Adrenal gland (tissue), 12 donors: Measurements from ENCODE around the gene IL1RAPL1. TPM values are rescaled to one million over a fixed set of nuclear protein-coding genes. Genes with fewer than 3 reads are reported as not detected.

ENCODE experiments used
- DNase-seq, 7 donors: peaks; one replicate each; pipeline ENCODE4 v3.0.0-alpha.2; 2019 to 2020
- H3K27ac ChIP-seq, 5 donors: fragments of 200-600 bp; sonication (generic) in 4 of 5; 1 replicate in 3 of 5; 2 replicates in 2 of 5; pipeline versions ENCODE4 v1.5.1 to v1.8.0; 2016 to 2020; ENCODE audit warnings: mild to moderate bottlenecking in 1 of 5
- H3K27me3 ChIP-seq: fragments of 200-600 bp; 2 replicates; pipeline ENCODE4 v1.8.0; 2021
- H3K36me3 ChIP-seq, 2 donors: fragments of 200-600 bp; replicated peaks in 1 of 2; 1 replicate in 1 of 2; 2 replicates in 1 of 2; pipeline versions ENCODE4 v1.5.1 to v1.8.0; 2018 to 2022
- H3K4me1 ChIP-seq, 2 donors: fragments of 200-600 bp; replicated peaks in 1 of 2; 1 replicate in 1 of 2; 2 replicates in 1 of 2; pipeline versions ENCODE4 v1.5.1 to v1.8.0; 2018 to 2021
- H3K4me3 ChIP-seq, 4 donors: fragments of 200-600 bp; sonication (generic) in 3 of 4; one replicate each; pipeline ENCODE4 v1.5.1; 2016 to 2018
- H3K9me3 ChIP-seq, 3 donors: fragments of 200-600 bp; sonication (generic) in 1 of 3; replicated peaks in 1 of 3; 1 replicate in 2 of 3; 2 replicates in 1 of 3; pipeline versions ENCODE4 v1.5.1 to v1.8.0; 2016 to 2021
- POLR2A ChIP-seq, 2 donors: fragments of 450-650 bp; IDR thresholded peaks; one replicate each; pipeline ENCODE4 v1.6.1; 2017; ENCODE audit warnings: antibody characterized with exemption in 2 of 2, mild to moderate bottlenecking in 2 of 2, moderate library complexity in 1 of 2
- WGBS, 4 donors: extraction: QIAGEN DNeasy Blood & Tissue Kit in 2 of 4; methylation state at CpG; one replicate each; pipeline versions ENCODE4 v1.1.5 to v1.1.7; 2013 to 2017; 5-methylcytosine and 5-hydroxymethylcytosine counted together
- intact Hi-C, 2 donors: fragments of 100-400 bp; cut with DNase I; formaldehyde crosslinking; loops; one replicate each; pipeline versions ENCODE4 v1.14.1 to v1.15.0; 2022 to 2023
- polyA plus RNA-seq, 3 donors: library from polyadenylated mRNA; stranded (reverse); fragments of 200-250 nt in 2 of 3; fragments of 350-450 nt in 1 of 3; fragmentation: Illumina TruSeq in 1 of 3; extraction: RNeasy Lipid Tissue Mini Kit (QIAGEN cat#74804) in 1 of 3; gene quantifications; one replicate each; pipeline ENCODE4 v1.2.3, GENCODE V29; 2013 to 2014
- total RNA-seq, 9 donors: library from RNA; depleted of rRNA in 4 of 9; stranded (reverse); fragments of >200 nt in 4 of 9; fragments of 120-200 nt in 1 of 9; fragmentation: NEBNext Ultra II Directional in 1 of 9; extraction: Animal tissue kit (Norgen Biotek cat#: 25700) in 1 of 9; gene quantifications; one replicate each; pipeline versions ENCODE4 v1.1.0 to v1.2.4, GENCODE V29; 2013 to 2023
- TF ChIP-seq, protein P1 (sequence below), 6 experiments: fragments of 450-650 bp in 4 of 6; fragments of 200-600 bp in 2 of 6; sonication (generic) in 1 of 6; IDR thresholded peaks; 1 replicate in 5 of 6; 2 replicates in 1 of 6; pipeline versions ENCODE4 v1.5.1 to v1.8.0; 2016 to 2021; ENCODE audit warnings: antibody characterized with exemption in 6 of 6, mild to moderate bottlenecking in 2 of 6, moderate library complexity in 1 of 6
- donor health status: healthy with polysubstance abuse.
- donor health status: Bipolar disorder and iron deficiency.
- donor health status: DM: yes; HTN: yes; CAD: no.
- donor health status: DM: no; HTN: no; CAD: no.
- donor health status: DM: no; HTN: no; CAD: no.
- donor health status: DM: yes; HTN: yes; CAD: no.

IL1RAPL1 gene
- total and polyA plus RNA-seq, 12 donors: 1.1 TPM; not detected in 11

DNA sequence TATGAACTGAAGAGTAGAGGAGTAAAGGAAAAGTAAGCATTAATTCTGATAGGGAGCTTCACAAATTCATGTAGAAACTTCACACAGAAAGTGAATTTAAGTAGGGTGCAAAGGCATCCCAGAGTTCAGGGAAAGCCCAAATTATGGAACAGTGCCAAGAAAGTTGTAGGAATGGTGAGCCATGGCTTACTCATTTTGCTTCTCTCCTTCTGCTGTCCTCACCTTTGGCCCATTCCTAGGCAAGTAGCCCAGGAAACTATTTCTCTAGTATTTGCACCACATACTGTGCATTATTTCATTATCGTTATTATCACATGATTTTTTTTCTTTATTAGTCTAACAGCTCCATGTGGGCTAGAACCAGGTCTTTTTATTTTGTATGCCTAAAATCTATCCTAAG, 34.9 kb upstream of the IL1RAPL1 start:
- Histone ChIP-seq H3K36me3 (no peaks in the 10 kb centered on the region), H3K9me3 (no peaks in the 10 kb centered on the region), H3K4me3 (no peak overlapping the region), H3K27me3 (peaks cover 6% of the 10 kb centered on the region), H3K4me1 (no peaks in the 10 kb centered on the region), H3K27ac (no peak overlapping the region)
- TF ChIP-seq POLR2A (IDR thresholded peaks at IDR 0.05): no peak
- TF ChIP-seq, protein P1, sequence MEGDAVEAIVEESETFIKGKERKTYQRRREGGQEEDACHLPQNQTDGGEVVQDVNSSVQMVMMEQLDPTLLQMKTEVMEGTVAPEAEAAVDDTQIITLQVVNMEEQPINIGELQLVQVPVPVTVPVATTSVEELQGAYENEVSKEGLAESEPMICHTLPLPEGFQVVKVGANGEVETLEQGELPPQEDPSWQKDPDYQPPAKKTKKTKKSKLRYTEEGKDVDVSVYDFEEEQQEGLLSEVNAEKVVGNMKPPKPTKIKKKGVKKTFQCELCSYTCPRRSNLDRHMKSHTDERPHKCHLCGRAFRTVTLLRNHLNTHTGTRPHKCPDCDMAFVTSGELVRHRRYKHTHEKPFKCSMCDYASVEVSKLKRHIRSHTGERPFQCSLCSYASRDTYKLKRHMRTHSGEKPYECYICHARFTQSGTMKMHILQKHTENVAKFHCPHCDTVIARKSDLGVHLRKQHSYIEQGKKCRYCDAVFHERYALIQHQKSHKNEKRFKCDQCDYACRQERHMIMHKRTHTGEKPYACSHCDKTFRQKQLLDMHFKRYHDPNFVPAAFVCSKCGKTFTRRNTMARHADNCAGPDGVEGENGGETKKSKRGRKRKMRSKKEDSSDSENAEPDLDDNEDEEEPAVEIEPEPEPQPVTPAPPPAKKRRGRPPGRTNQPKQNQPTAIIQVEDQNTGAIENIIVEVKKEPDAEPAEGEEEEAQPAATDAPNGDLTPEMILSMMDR (IDR thresholded peaks at IDR 0.05): no peak
- intact Hi-C loops: no loop called here
- no peak for DNase-seq
- 82 to 97% (median 88%) methylated on average over 1 of the region's 1 CpG for WGBS, 4 donors

DNA sequence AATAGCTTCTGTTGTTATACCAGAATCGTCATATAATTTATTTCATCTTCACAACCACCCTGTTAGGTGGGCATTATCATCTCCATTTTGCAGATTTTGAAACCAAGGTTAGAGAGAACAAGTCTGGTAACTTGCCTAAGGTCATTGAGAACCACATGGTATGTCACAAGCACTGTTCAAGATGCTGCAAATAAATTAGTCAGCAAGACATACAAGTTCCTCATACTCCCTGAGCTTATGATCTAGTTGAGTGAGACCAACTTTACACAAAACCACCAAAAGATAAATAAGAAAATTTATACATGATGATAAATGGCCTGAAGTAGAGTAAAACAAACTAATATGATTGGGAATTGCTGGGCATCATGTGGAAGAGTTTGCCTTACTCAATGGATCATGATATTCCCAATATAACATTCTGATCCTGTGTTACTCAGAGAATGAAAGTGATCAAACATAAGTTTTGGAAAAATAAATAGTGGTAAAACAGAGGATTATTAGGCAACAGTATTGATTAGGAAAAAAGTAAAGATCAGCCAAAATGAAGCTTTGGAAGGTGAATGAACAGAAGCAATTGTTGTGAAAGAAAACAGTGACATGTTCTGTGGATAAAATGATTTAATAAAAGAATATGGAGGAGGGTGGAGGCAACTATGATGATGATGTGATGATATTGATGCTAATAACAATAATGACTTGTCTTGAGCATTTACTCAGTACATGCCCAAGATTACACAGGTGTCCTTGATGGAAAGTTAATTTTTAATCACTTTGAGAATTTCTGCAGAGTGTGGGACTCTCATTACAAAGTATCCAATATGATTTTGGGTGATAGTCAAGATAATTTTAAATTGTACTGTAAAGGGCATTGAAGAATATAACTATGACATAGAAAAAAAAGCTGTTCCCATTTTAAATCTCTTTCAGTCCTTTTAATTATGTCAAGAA, 34.1 kb upstream of the IL1RAPL1 start:
- no peak for TF ChIP-seq POLR2A (IDR thresholded peaks at IDR 0.05)
- TF ChIP-seq, protein P1 (IDR thresholded peaks at IDR 0.05): no peak
- no peaks in the 10 kb centered on the region for H3K4me1 ChIP-seq
- H3K27me3 ChIP-seq: peaks cover 6% of the 10 kb centered on the region
- DNase-seq: no peak
- WGBS, 4 donors: 13 to 72% (median 62%) methylated on average over 1 of the region's 1 CpG
- no peak overlapping the region for H3K4me3 ChIP-seq
- H3K36me3 ChIP-seq: no peaks in the 10 kb centered on the region
- H3K27ac ChIP-seq: no peak overlapping the region
- H3K9me3 ChIP-seq: no peaks in the 10 kb centered on the region
- intact Hi-C loops: no loop called here

DNA sequence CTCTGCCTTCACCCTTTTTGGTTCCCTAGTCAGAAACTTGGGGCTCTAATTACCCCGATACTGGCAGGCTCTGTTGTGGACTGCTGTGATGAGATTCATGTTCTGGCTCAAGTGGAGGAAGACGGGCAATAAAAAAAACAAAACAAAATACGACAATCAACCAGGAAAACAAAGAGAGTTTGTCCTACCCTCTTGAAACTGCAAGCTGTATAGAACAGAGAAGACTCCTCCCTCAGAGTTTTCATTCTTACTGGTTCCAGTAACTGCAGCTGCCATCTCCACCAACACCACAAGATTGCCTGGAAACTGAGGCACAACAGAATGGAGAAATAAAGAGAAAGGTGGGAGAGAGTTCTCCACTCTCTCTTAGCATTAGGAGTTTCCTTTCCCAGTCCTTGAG, 11.1 kb upstream of the IL1RAPL1 start:
- H3K36me3 ChIP-seq: no peaks in the 10 kb centered on the region
- H3K9me3 ChIP-seq: no peaks in the 10 kb centered on the region
- TF ChIP-seq POLR2A (IDR thresholded peaks at IDR 0.05): no peak
- TF ChIP-seq, protein P1 (IDR thresholded peaks at IDR 0.05): no peak
- H3K4me1 ChIP-seq: no peaks in the 10 kb centered on the region
- H3K27me3 ChIP-seq: no peaks in the 10 kb centered on the region
- intact Hi-C loops: no loop called here
- no peak overlapping the region for H3K4me3 ChIP-seq
- 64 to 76% (median 69%) methylated on average over 3 of the region's 3 CpGs for WGBS, 4 donors
- DNase-seq: no peak
- no peak overlapping the region for H3K27ac ChIP-seq

DNA sequence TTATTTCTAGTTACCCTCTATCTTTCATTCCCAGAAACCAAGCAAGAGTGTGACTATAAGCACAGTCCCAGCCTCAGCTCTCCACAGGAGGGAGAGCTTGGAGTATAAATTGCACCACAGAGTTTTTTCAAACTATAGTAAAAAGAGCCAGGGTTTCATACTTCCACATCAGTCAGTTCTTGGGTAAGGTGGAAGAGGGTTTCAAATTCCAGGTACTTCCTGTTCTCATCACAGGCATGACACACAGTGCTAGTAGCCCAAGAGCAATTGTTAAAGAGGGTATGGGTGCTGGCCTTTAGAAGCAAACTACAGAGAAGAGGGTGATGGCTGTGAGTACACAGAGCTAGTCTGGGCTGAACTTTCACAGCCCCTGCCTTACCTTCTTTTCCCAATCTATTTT, 5.7 kb upstream of the IL1RAPL1 start:
- DNase-seq: no peak
- TF ChIP-seq, protein P1 (IDR thresholded peaks at IDR 0.05): no peak
- no peak for TF ChIP-seq POLR2A (IDR thresholded peaks at IDR 0.05)
- Histone ChIP-seq H3K36me3 (no peaks in the 10 kb centered on the region), H3K4me3 (no peak overlapping the region), H3K27ac (no peak overlapping the region), H3K27me3 (peaks cover 32% of the 10 kb centered on the region), H3K4me1 (no peaks in the 10 kb centered on the region), H3K9me3 (no peaks in the 10 kb centered on the region)
- intact Hi-C loops: no loop called here
